Keratinocyte (primary cell): ENCODE measurements around the gene RBM4B.

Experiments used
- CTCF ChIP-seq, 3 experiments: IDR thresholded peaks in 1 of 3; conservative IDR thresholded peaks in 1 of 3; optimal IDR thresholded peaks in 1 of 3; 2 replicates in 2 of 3; 3 replicates in 1 of 3; pipeline versions ENCODE3 to v1.5.1; 2011; ENCODE audit warnings: low read length in 3 of 3, mild to moderate bottlenecking in 3 of 3, moderate library complexity in 2 of 3, control low read depth in 1 of 3, inconsistent platforms in 1 of 3; ENCODE audit not compliant: insufficient read depth in 2 of 3; ENCODE audit errors: extremely low read depth in 1 of 3
- EZH2 ChIP-seq: IDR thresholded peaks from one replicate; pipeline ENCODE4 v1.6.1; 2012; ENCODE audit warnings: inconsistent platforms, mild to moderate bottlenecking, low read length, moderate library complexity

DNA sequence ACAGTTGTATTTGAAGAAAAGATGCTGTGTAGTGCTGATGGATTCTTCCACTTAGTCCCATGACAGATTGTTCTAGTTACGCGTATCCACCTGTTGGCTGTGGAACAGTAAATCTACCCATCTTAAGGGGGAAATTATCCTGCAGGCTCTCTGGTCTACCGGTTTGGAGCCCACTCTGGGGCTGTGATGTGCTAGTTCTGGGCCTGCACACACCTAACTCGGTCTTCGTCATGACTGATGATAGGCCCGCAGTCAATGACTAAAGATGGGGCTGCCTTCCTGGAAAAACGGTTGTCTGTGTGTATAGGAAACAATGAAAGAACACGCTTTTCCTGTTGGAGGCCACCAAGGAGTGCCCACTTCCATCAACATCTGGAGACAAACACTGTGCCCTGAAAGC, 6.2 kb upstream of the RBM4B start:
- TF ChIP-seq CTCF (optimal IDR thresholded peaks at IDR 0.05 in 1 of 3, IDR thresholded peaks at IDR 0.05 in 1 of 3, conservative IDR thresholded peaks at IDR 0.05 in 1 of 3; ENCODE audit: extremely low read depth in 1 of 3, insufficient read depth in 2 of 3, low read length in 3 of 3): no peak
- TF ChIP-seq EZH2: no peak
